ENCODE measurements around the gene XPO4. TPM values are rescaled to one million over a fixed set of nuclear protein-coding genes. Genes with fewer than 3 reads are reported as not detected.
A peak's percentile ranks its signal among the peaks of the same experiment; 100 is the strongest.

XPO4 gene
- total and polyA plus RNA-seq, 2 donors (not counting 3 experiments of a cell fraction or from before 2014, with no cell fraction given) = 6.0 to 22.5 TPM

DNA sequence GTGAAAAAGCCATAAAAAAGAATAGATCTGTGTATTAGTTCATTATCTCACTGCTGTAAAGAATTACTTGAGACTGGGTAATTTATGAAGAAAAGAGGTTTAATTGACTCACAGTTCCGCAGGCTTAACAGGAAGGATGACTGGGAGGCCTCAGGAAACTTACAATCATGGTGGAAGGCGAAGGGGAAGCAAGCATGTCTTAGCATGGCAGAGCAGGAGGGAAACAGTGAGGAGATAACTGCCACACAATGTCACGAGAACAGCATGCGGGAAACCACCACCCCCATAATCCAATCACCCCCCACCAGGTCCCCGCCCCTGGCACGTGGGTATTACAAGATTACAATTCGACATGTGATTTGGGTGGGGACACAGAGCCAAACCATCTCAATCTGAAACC is 89.7 kb downstream of the XPO4 start:
- no peaks in the 10 kb centered on the region for H4K20me1 ChIP-seq (replicated peaks; ENCODE audit: control insufficient read depth, extremely low read depth, insufficient read depth, low read length)
- H3K27me3 ChIP-seq (ENCODE audit: control insufficient read depth in 2 of 2, insufficient read depth in 2 of 2, low read length in 2 of 2) = no peaks in the 10 kb centered on the region
- no peak overlapping the region for H3K4me3 ChIP-seq (replicated peaks in 1 of 3; ENCODE audit: insufficient read depth in 1 of 3, low read depth in 1 of 3, low read length in 3 of 3)
- no peak overlapping the region for H2AFZ ChIP-seq (ENCODE audit: low read depth, low read length)
- peak overlapping the region; percentile 99 for H3K27ac ChIP-seq (ENCODE audit: insufficient read depth, low read depth, low read length)
- no peaks in the 10 kb centered on the region for H3K9me3 ChIP-seq (replicated peaks; ENCODE audit: control insufficient read depth, insufficient read depth, low read length)
- POLR2A ChIA-PET = no interaction called here
- no peak overlapping the region for H3K9ac ChIP-seq (replicated peaks; ENCODE audit: extremely low read depth, insufficient read depth, low read length)
- no TSS peak for BruUV-seq (replicated peaks)
- peaks cover 44% of the 10 kb centered on the region for H3K4me1 ChIP-seq (ENCODE audit: control insufficient read depth, extremely low read depth, insufficient read depth, low read length)
- FAIRE-seq (no peak), DNase-seq (ENCODE audit: low read depth, low spot score) (peak; percentile 36)
- no peaks in the 10 kb centered on the region for H3K9me1 ChIP-seq (replicated peaks; ENCODE audit: control insufficient read depth, extremely low read depth, insufficient read depth, low read length)
- TF ChIP-seq GATA2 (IDR thresholded peaks at IDR 0.05; ENCODE audit: insufficient read depth, insufficient read length, low read depth, low read length) = no peak
- TF ChIP-seq POLR2A (IDR thresholded peaks at IDR 0.05; ENCODE audit: low read depth, low read length) = no peak
- TF ChIP-seq FOS (IDR thresholded peaks at IDR 0.05; ENCODE audit: borderline replicate concordance, insufficient read depth, low read length) = peak; percentile 61
- no peak for TF ChIP-seq MYC (IDR thresholded peaks at IDR 0.05; ENCODE audit: low read depth, low read length)
- H3K79me2 ChIP-seq (ENCODE audit: control insufficient read depth, insufficient read depth, low read length) = peaks cover 8% of the 10 kb centered on the region
- peaks cover 2 to 3% of the 10 kb centered on the region in 2 experiments for H3K36me3 ChIP-seq (ENCODE audit: control insufficient read depth in 2 of 2, extremely low read depth in 1 of 2, insufficient read depth in 2 of 2, low read length in 2 of 2)
- H3K4me2 ChIP-seq (ENCODE audit: insufficient read depth, low read length) = no peak overlapping the region
- CTCF ChIA-PET = no interaction called here
- intact Hi-C loops (cut with micrococcal nuclease) (no loop called here), dilution Hi-C loops (cut with MboI; ENCODE audit: extremely low pct_ligation_motif_present, low sequenced_read_pairs) (no loop called here)

DNA sequence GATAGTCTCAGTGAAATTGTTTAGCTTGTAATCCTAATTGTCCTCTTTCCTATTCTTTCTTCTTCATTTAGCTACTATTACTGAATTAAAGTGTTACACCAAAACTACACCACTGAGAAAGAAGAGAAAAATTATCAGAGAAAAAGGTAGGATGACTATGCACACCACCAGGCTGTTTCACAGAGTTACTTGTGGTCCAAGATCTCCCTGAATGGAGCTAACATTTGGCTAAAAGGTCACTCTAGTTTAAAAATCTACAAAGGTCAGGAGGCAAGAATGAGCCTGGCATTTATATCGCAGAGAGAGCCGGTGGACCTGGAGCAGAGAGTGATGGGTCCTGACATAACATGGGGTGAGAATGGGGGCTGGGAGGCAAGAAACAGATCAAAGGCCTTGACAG is 91.7 kb downstream of the XPO4 start:
- Histone ChIP-seq H3K9me3 (replicated peaks; ENCODE audit: control insufficient read depth, insufficient read depth, low read length) (no peaks in the 10 kb centered on the region), H2AFZ (ENCODE audit: low read depth, low read length) (no peak overlapping the region), H3K36me3 (ENCODE audit: control insufficient read depth in 2 of 2, extremely low read depth in 1 of 2, insufficient read depth in 2 of 2, low read length in 2 of 2) (peaks cover 3 to 7% of the 10 kb centered on the region in 2 experiments), H3K9ac (replicated peaks; ENCODE audit: extremely low read depth, insufficient read depth, low read length) (no peak overlapping the region), H3K79me2 (ENCODE audit: control insufficient read depth, insufficient read depth, low read length) (peaks cover 6% of the 10 kb centered on the region), H4K20me1 (replicated peaks; ENCODE audit: control insufficient read depth, extremely low read depth, insufficient read depth, low read length) (no peaks in the 10 kb centered on the region), H3K4me2 (ENCODE audit: insufficient read depth, low read length) (no peak overlapping the region), H3K4me1 (ENCODE audit: control insufficient read depth, extremely low read depth, insufficient read depth, low read length) (peaks cover 29% of the 10 kb centered on the region), H3K27ac (ENCODE audit: insufficient read depth, low read depth, low read length) (no peak overlapping the region), H3K27me3 (ENCODE audit: control insufficient read depth in 2 of 2, insufficient read depth in 2 of 2, low read length in 2 of 2) (no peaks in the 10 kb centered on the region), H3K9me1 (replicated peaks; ENCODE audit: control insufficient read depth, extremely low read depth, insufficient read depth, low read length) (no peaks in the 10 kb centered on the region), H3K4me3 (replicated peaks in 1 of 3; ENCODE audit: insufficient read depth in 1 of 3, low read depth in 1 of 3, low read length in 3 of 3) (no peak overlapping the region)
- ChIA-PET CTCF (interaction anchor here (0.8 to 1.5 kb wide), 2 partner anchors 14 to 114 kb away, joined by 3 to 4 read pairs; no protein-coding TSS in a partner anchor), POLR2A (no interaction called here)
- BruUV-seq (replicated peaks) = no TSS peak
- intact Hi-C loops (cut with micrococcal nuclease) (no loop called here), dilution Hi-C loops (cut with MboI; ENCODE audit: extremely low pct_ligation_motif_present, low sequenced_read_pairs) (no loop called here)
- DNase-seq (ENCODE audit: low read depth, low spot score) = no peak
- no peak for FAIRE-seq
- no peak for TF ChIP-seq MYC (IDR thresholded peaks at IDR 0.05; ENCODE audit: low read depth, low read length)
- TF ChIP-seq POLR2A (IDR thresholded peaks at IDR 0.05; ENCODE audit: low read depth, low read length) = no peak
- no peak for TF ChIP-seq GATA2 (IDR thresholded peaks at IDR 0.05; ENCODE audit: insufficient read depth, insufficient read length, low read depth, low read length)
- no peak for TF ChIP-seq CTCF (IDR thresholded peaks at IDR 0.05; ENCODE audit: extremely low read depth in 1 of 2, insufficient read depth in 1 of 2, low read depth in 1 of 2, low read length in 2 of 2)
- TF ChIP-seq JUN (IDR thresholded peaks at IDR 0.05; ENCODE audit: borderline replicate concordance, insufficient read depth, insufficient read length, low read depth) = no peak
- no peak for TF ChIP-seq FOS (IDR thresholded peaks at IDR 0.05; ENCODE audit: borderline replicate concordance, insufficient read depth, low read length)
- TF ChIP-seq, protein P1, sequence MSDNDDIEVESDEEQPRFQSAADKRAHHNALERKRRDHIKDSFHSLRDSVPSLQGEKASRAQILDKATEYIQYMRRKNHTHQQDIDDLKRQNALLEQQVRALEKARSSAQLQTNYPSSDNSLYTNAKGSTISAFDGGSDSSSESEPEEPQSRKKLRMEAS (IDR thresholded peaks at IDR 0.05; ENCODE audit: insufficient read depth, insufficient read length) = no peak

Measured in endothelial cell of umbilical vein (primary cell).